GM10248 (cell line): ENCODE results near the gene PLXNA2.

Source experiments
- CTCF ChIA-PET: fragments of 300-600 bp; sonication (Branson Sonifier 250); formaldehyde crosslinking; extraction: SDS; loops from one replicate; lab custom pipeline; 2021; ENCODE audit warnings: antibody characterized with exemption; lab: Yijun Ruan, JAX
- POLR2A ChIA-PET: fragments of 350-650 bp; sonication (Branson Sonifier 250); formaldehyde crosslinking; extraction: SDS; loops from one replicate; lab custom pipeline; 2020; ENCODE audit warnings: antibody characterized with exemption; lab: Yijun Ruan, JAX
- DNase-seq: peaks from one replicate; pipeline ENCODE4 v3.0.0; 2012; ENCODE audit errors: extremely low spot score
- CTCF ChIP-seq: IDR thresholded peaks from 2 replicates; pipeline ENCODE4 v1.5.1; 2012; ENCODE audit warnings: mild to moderate bottlenecking, low read depth; ENCODE audit errors: extremely low read depth, missing control alignments, control extremely low read depth

Gene PLXNA2

GRCh38 chr1:208083715-208084085 is 160.5 kb downstream of the PLXNA2 start:
- CTCF ChIA-PET, result interaction anchor here (1.7 to 4.6 kb wide), 3 partner anchors 10 to 199 kb away, joined by 5 to 29 read pairs (median 8); no protein-coding TSS in a partner anchor
- POLR2A ChIA-PET, result no interaction called here
- TF ChIP-seq CTCF, result no peak
- no peak for DNase-seq

GRCh38 chr1:208083016-208083714 is 161.0 kb downstream of the PLXNA2 start:
- POLR2A ChIA-PET, result no interaction called here
- no peak for DNase-seq
- CTCF ChIA-PET, result interaction anchor here (1.7 to 4.6 kb wide), 3 partner anchors 11 to 198 kb away, joined by 5 to 29 read pairs (median 8); no protein-coding TSS in a partner anchor
- no peak for TF ChIP-seq CTCF

GRCh38 chr1:208081972-208082371 is 162.2 kb downstream of the PLXNA2 start:
- CTCF ChIA-PET, result interaction anchor here (1.5 to 4.6 kb wide), 3 partner anchors 10 to 84 kb away, joined by 5 to 29 read pairs (median 5); no protein-coding TSS in a partner anchor
- no peak for TF ChIP-seq CTCF
- POLR2A ChIA-PET, result no interaction called here
- DNase-seq, result no peak

GRCh38 chr1:208080396-208081286 is 163.5 kb downstream of the PLXNA2 start:
- CTCF ChIA-PET, result interaction anchor here (0.9 to 1.8 kb wide), 7 partner anchors 8 to 164 kb away, joined by 3 to 6 read pairs (median 4); no protein-coding TSS in a partner anchor
- no peak for TF ChIP-seq CTCF
- POLR2A ChIA-PET, result no interaction called here
- no peak for DNase-seq

- ChIA-PET CTCF (no interaction called here), POLR2A (no interaction called here)
- TF ChIP-seq CTCF, result no peak
- DNase-seq, result no peak
Measured at GRCh38 chr1:208079161-208079560, 165.0 kb downstream of the PLXNA2 start.

GRCh38 chr1:208078752-208079151 is 165.4 kb downstream of the PLXNA2 start:
- DNase-seq, result no peak
- ChIA-PET CTCF (no interaction called here), POLR2A (no interaction called here)
- TF ChIP-seq CTCF, result no peak
